ENCODE measurements around the gene RNASE13.

The RNASE13 gene

GRCh38 chr14:21049271-21049673 is 14.7 kb upstream of the RNASE13 start:
- Histone ChIP-seq H3K9me2 (ENCODE audit: low read depth, low read length) (no peaks in the 10 kb centered on the region), H3K27ac (ENCODE audit: low read depth, low read length, poor library complexity, severe bottlenecking) (no peak overlapping the region), H3K9me3 (ENCODE audit: low read length) (no peaks in the 10 kb centered on the region), H3F3A (ENCODE audit: insufficient read depth, low read length) (no peaks in the 10 kb centered on the region), H3K4me2 (ENCODE audit: low read length) (no peak overlapping the region), H2AFZ (ENCODE audit: low read length) (no peak overlapping the region), H3K27me3 (ENCODE audit: insufficient read depth, low read length) (peaks cover 3% of the 10 kb centered on the region; the same call in 1 of the 2 replicates), H3K79me2 (ENCODE audit: insufficient read depth, low read length) (no peaks in the 10 kb centered on the region), H3K36me3 (ENCODE audit: insufficient read depth, low read length) (no peaks in the 10 kb centered on the region), H3K9ac (ENCODE audit: low read length) (no peak overlapping the region), H3K4me1 (ENCODE audit: insufficient read depth, low read length, severe bottlenecking) (no peaks in the 10 kb centered on the region), H4K20me1 (ENCODE audit: insufficient read depth, low read length) (no peaks in the 10 kb centered on the region), H3K4me3 (ENCODE audit: low read depth, low read length, poor library complexity, severe bottlenecking) (no peak overlapping the region)
- no peak for TF ChIP-seq EZH2 (IDR thresholded peaks at IDR 0.05; ENCODE audit: borderline replicate concordance, low read length)
- no peak for TF ChIP-seq CTCF (IDR thresholded peaks at IDR 0.05; ENCODE audit: low read length)

DNA sequence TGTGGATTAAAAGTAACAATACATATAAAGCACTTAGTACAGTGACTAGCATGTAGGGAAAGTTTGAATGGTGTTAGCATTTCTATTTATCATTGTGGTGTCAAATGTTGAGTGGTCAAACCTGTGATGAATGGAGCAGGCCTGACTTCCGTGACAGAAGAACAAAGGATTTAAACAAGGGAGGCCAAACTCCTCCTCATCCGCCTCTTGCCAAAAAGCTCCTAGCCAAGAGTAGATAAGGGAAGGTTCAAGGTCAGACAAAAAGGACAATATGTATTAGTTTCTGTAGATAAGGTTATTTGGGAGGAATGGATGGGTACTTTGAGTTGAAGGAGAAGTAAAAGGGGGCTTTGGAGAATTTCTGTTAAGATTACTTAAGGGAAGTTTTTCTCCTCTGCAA is 14.0 kb upstream of the RNASE13 start:
- H4K20me1 ChIP-seq (ENCODE audit: insufficient read depth, low read length) = no peaks in the 10 kb centered on the region
- H3K4me2 ChIP-seq (ENCODE audit: low read length) = no peak overlapping the region
- H3F3A ChIP-seq (ENCODE audit: insufficient read depth, low read length) = no peaks in the 10 kb centered on the region
- TF ChIP-seq EZH2 (IDR thresholded peaks at IDR 0.05; ENCODE audit: borderline replicate concordance, low read length) = no peak
- TF ChIP-seq CTCF (IDR thresholded peaks at IDR 0.05; ENCODE audit: low read length) = no peak
- H3K4me1 ChIP-seq (ENCODE audit: insufficient read depth, low read length, severe bottlenecking) = no peaks in the 10 kb centered on the region
- peaks cover 3% of the 10 kb centered on the region; the same call in 1 of the 2 replicates for H3K27me3 ChIP-seq (ENCODE audit: insufficient read depth, low read length)
- H3K36me3 ChIP-seq (ENCODE audit: insufficient read depth, low read length) = no peaks in the 10 kb centered on the region
- no peak overlapping the region for H3K27ac ChIP-seq (ENCODE audit: low read depth, low read length, poor library complexity, severe bottlenecking)
- H3K4me3 ChIP-seq (ENCODE audit: low read depth, low read length, poor library complexity, severe bottlenecking) = no peak overlapping the region
- H3K9me2 ChIP-seq (ENCODE audit: low read depth, low read length) = no peaks in the 10 kb centered on the region
- no peak overlapping the region for H2AFZ ChIP-seq (ENCODE audit: low read length)
- no peaks in the 10 kb centered on the region for H3K9me3 ChIP-seq (ENCODE audit: low read length)
- no peaks in the 10 kb centered on the region for H3K79me2 ChIP-seq (ENCODE audit: insufficient read depth, low read length)
- H3K9ac ChIP-seq (ENCODE audit: low read length) = no peak overlapping the region

GRCh38 chr14:21047378-21047781 is 12.8 kb upstream of the RNASE13 start:
- no peak overlapping the region for H2AFZ ChIP-seq (ENCODE audit: low read length)
- TF ChIP-seq EZH2 (IDR thresholded peaks at IDR 0.05; ENCODE audit: borderline replicate concordance, low read length) (no peak), CTCF (IDR thresholded peaks at IDR 0.05; ENCODE audit: low read length) (no peak)

More at GRCh38 chr14:21047378-21047781, 12.8 kb upstream of the RNASE13 start:
- Histone ChIP-seq H3K79me2 (ENCODE audit: insufficient read depth, low read length) (no peaks in the 10 kb centered on the region), H3K9ac (ENCODE audit: low read length) (no peak overlapping the region), H3K27me3 (ENCODE audit: insufficient read depth, low read length) (peaks cover 3% of the 10 kb centered on the region; the same call in 1 of the 2 replicates), H3K4me3 (ENCODE audit: low read depth, low read length, poor library complexity, severe bottlenecking) (no peak overlapping the region), H3K4me2 (ENCODE audit: low read length) (no peak overlapping the region), H3K4me1 (ENCODE audit: insufficient read depth, low read length, severe bottlenecking) (no peaks in the 10 kb centered on the region), H3K9me3 (ENCODE audit: low read length) (no peaks in the 10 kb centered on the region), H3K27ac (ENCODE audit: low read depth, low read length, poor library complexity, severe bottlenecking) (no peak overlapping the region), H3K9me2 (ENCODE audit: low read depth, low read length) (no peaks in the 10 kb centered on the region), H4K20me1 (ENCODE audit: insufficient read depth, low read length) (no peaks in the 10 kb centered on the region), H3K36me3 (ENCODE audit: insufficient read depth, low read length) (no peaks in the 10 kb centered on the region), H3F3A (ENCODE audit: insufficient read depth, low read length) (no peaks in the 10 kb centered on the region)

Measured in OCI-LY1 (cell line).